GM12873 (cell line): ENCODE measurements around the gene ELK1.

Source experiments
- CTCF ChIP-seq: IDR thresholded peaks from 2 replicates; pipeline ENCODE4 v1.5.1; 2012; ENCODE audit warnings: low read depth, mild to moderate bottlenecking, moderate library complexity, low read length, control low read depth; ENCODE audit not compliant: insufficient read depth; ENCODE audit errors: missing control alignments

Gene ELK1

GRCh38 chrX:47605024-47605423 is 45.3 kb downstream of the ELK1 start:
- TF ChIP-seq CTCF, result no peak

GRCh38 chrX:47597222-47597621 is 53.1 kb downstream of the ELK1 start:
- no peak for TF ChIP-seq CTCF

- TF ChIP-seq CTCF, result no peak
These were observed 54.1 kb downstream of the ELK1 start for GRCh38 chrX:47596256-47596655.

- TF ChIP-seq CTCF, result no peak
These were observed 54.6 kb downstream of the ELK1 start for GRCh38 chrX:47595716-47596251.

- TF ChIP-seq CTCF, result no peak
These were observed 56.8 kb downstream of the ELK1 start for GRCh38 chrX:47593522-47593921.

- no peak for TF ChIP-seq CTCF
These were observed 59.4 kb downstream of the ELK1 start for GRCh38 chrX:47590984-47591383.

- TF ChIP-seq CTCF, result no peak
These were observed 62.2 kb downstream of the ELK1 start for GRCh38 chrX:47587906-47588735.
